ENCODE results near the gene GPATCH2L.

Gene GPATCH2L

DNA sequence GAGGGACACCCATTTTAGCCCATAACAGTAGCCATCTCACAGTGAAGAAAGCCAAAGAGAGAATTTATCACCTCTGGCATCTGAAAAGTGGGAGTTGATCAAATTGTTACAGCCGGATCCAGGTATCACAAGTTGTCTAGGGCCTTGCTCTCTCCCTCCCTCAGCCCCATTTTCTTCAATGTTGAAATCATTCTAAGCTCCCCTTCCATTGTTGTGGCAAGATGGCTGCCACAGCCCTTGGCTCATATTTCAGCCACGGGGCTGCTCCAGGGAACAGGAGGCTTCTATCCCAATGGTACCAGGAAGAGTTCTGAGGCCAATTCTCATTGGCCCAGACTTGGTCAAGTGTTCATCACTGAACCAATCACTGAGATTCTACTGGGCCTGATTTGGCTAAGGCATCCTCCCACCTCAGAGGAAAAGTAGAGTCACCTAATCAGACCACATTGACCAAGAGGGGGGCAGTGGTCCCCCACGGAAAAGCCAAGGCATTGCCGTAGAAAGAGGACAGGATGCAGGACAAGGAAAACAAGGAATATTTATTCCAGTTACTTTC lies 106.2 kb downstream of the GPATCH2L start:
- no peak for DNase-seq (ENCODE audit: low spot score)

GRCh38 chr14:76259029-76259735 lies 107.5 kb downstream of the GPATCH2L start:
- DNase-seq (ENCODE audit: low spot score) = no peak

DNA sequence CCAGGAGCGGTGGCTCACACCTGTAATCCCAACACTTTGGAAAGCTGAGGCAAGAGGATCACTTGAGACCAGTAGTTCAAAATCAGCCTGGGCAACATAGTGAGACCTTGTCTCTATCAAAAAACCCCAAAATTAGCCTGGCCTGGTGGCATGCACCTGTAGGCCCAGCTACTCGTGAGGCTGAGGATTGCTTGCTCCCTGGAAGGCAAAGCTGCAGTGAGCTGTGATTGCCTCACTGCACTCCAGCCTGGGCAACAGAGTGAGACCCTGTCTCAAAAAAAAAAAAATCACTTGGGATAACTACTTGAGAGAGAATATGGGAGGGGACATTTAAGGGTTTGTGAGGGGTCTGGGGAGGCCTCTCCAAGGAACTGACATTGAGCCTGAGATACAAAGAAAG lies 109.0 kb downstream of the GPATCH2L start:
- no peak for DNase-seq (ENCODE audit: low spot score)

GRCh38 chr14:76261371-76261811 lies 109.7 kb downstream of the GPATCH2L start:
- no peak for DNase-seq (ENCODE audit: low spot score)

DNA sequence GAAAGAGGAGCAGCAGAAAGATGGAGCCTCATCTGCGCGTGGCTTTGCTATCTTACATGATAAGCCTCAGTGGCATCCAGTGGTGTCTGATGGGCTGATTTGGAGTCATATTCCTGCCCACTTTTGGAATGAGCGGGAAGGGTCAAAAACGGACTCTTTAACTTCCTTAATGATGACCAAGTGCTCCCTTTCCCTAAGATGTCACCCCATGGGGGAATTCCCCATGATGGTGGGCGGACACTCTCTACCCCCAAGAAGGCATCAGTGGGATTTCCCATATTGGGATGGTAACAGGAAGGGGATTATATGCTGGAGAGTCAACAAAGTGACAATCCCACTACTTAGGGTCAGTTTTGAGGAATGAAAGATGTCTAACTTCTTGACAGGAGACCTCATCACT lies 110.9 kb downstream of the GPATCH2L start:
- no peak for DNase-seq (ENCODE audit: low spot score)

Data from cerebellar cortex (tissue), 1 donor.